Activated naive CD4-positive, alpha-beta T cell treated with anti-CD3 and anti-CD28 coated beads, Interleukin-2, amount 50 U/mL, for 72 hours (primary cell): ENCODE results near the gene CHST11. TPM values are rescaled to one million over a fixed set of nuclear protein-coding genes. Genes with fewer than 3 reads are reported as not detected.
"Not testable (repeated sequence)": the region's sequence is repeated elsewhere in the genome, so short reads cannot be mapped to it uniquely, and the experiment has no call there.

Source experiments
- ATAC-seq, 2 donors: fragments of 150-1000 bp; cut with Tn5 transposase; 2 replicates each; pipeline ENCODE4 v1.10.0; 2021; ENCODE audit warnings: mild to moderate bottlenecking in 2 of 2, moderate library complexity in 2 of 2
- DNase-seq, 2 donors: peaks; one replicate each; pipeline ENCODE4 v3.0.0; 2021 to 2022; ENCODE audit warnings: low spot score in 2 of 2
- H3K27ac Mint-ChIP-seq, 2 donors: one replicate each; pipeline ENCODE4 v1.8.0; 2022; ENCODE audit warnings: mild to moderate bottlenecking in 2 of 2, mixed read lengths in 2 of 2
- H3K36me3 Mint-ChIP-seq, 2 donors: one replicate each; pipeline ENCODE4 v1.8.0; 2022; ENCODE audit warnings: mixed read lengths in 2 of 2
- H3K9me3 Mint-ChIP-seq, 2 donors: one replicate each; pipeline ENCODE4 v1.8.0; 2022; ENCODE audit warnings: mixed read lengths in 2 of 2
- total RNA-seq, 2 donors: library from RNA; stranded (reverse); gene quantifications; one replicate each; pipeline ENCODE4 v1.2.3, GENCODE V29; 2022

Gene CHST11
- total RNA-seq, 2 donors from 2014 or later = 20.0 to 40.0 TPM

GRCh38 chr12:104515899-104516298 is 59.2 kb downstream of the CHST11 start:
- DNase-seq = no peak
- H3K9me3 Mint-ChIP-seq = no peaks in the 10 kb centered on the region
- peaks cover 0 to 18% of the 10 kb centered on the region in 2 donors for H3K36me3 Mint-ChIP-seq
- no peak for ATAC-seq
- no peak overlapping the region for H3K27ac Mint-ChIP-seq

GRCh38 chr12:104516821-104517220 is 60.1 kb downstream of the CHST11 start:
- no peak for ATAC-seq
- peaks cover 0 to 18% of the 10 kb centered on the region in 2 donors for H3K36me3 Mint-ChIP-seq
- H3K27ac Mint-ChIP-seq = peak overlapping the region in 1 of 2 donors; percentile 29
- DNase-seq = no peak
- H3K9me3 Mint-ChIP-seq = no peaks in the 10 kb centered on the region

- DNase-seq (no peak), ATAC-seq (no peak)
- H3K36me3 Mint-ChIP-seq = peaks cover 0 to 18% of the 10 kb centered on the region in 2 donors
- H3K27ac Mint-ChIP-seq = no peak overlapping the region
- H3K9me3 Mint-ChIP-seq = no peaks in the 10 kb centered on the region
These were observed 61.1 kb downstream of the CHST11 start for GRCh38 chr12:104517880-104518279.

- Mint-ChIP-seq H3K36me3 (peaks cover 0 to 8% of the 10 kb centered on the region in 2 donors), H3K27ac (no peak overlapping the region), H3K9me3 (no peaks in the 10 kb centered on the region)
- DNase-seq (no peak), ATAC-seq (peak in 1 of 2 donors; percentile 28)
These were observed 62.7 kb downstream of the CHST11 start for GRCh38 chr12:104519190-104520019.

GRCh38 chr12:104520242-104520900 is 63.6 kb downstream of the CHST11 start:
- Mint-ChIP-seq H3K36me3 (peaks cover 0 to under 1% of the 10 kb centered on the region in 2 donors), H3K27ac (no peak overlapping the region), H3K9me3 (no peaks in the 10 kb centered on the region)
- DNase-seq (no peak), ATAC-seq (no peak)

GRCh38 chr12:104521731-104522130 is 65.0 kb downstream of the CHST11 start:
- peaks cover 0 to 6% of the 10 kb centered on the region in 2 donors for H3K36me3 Mint-ChIP-seq
- no peak overlapping the region for H3K27ac Mint-ChIP-seq
- ATAC-seq = no peak
- H3K9me3 Mint-ChIP-seq = no peaks in the 10 kb centered on the region
- no peak for DNase-seq

- Mint-ChIP-seq H3K27ac (no peak overlapping the region), H3K9me3 (peaks cover 0 to 5% of the 10 kb centered on the region in 2 donors), H3K36me3 (peaks cover 0 to 17% of the 10 kb centered on the region in 2 donors)
- DNase-seq = no peak
- no peak for ATAC-seq
These were observed 66.4 kb downstream of the CHST11 start for GRCh38 chr12:104522985-104523722.

- H3K27ac Mint-ChIP-seq = no peak overlapping the region
- peaks cover 0 to 17% of the 10 kb centered on the region in 2 donors for H3K36me3 Mint-ChIP-seq
- DNase-seq (no peak), ATAC-seq (no peak)
- peaks cover 0 to 5% of the 10 kb centered on the region in 2 donors for H3K9me3 Mint-ChIP-seq
These were observed 67.5 kb downstream of the CHST11 start for GRCh38 chr12:104524034-104524832.

GRCh38 chr12:104526320-104526719 is 69.6 kb downstream of the CHST11 start:
- Mint-ChIP-seq H3K27ac (no peak overlapping the region), H3K9me3 (peaks cover 0 to 5% of the 10 kb centered on the region in 2 donors), H3K36me3 (peaks cover 0 to 17% of the 10 kb centered on the region in 2 donors)
- DNase-seq = no peak
- no peak for ATAC-seq

GRCh38 chr12:104526751-104527150 is 70.0 kb downstream of the CHST11 start:
- Mint-ChIP-seq H3K27ac (no peak overlapping the region), H3K9me3 (peaks cover 0 to 5% of the 10 kb centered on the region in 2 donors), H3K36me3 (peaks cover 0 to 19% of the 10 kb centered on the region in 2 donors)
- no peak for DNase-seq
- no peak for ATAC-seq

GRCh38 chr12:104527653-104528052 is 70.9 kb downstream of the CHST11 start:
- DNase-seq, H3K9me3 Mint-ChIP-seq, ATAC-seq: not testable (repeated sequence)
- Mint-ChIP-seq H3K36me3 (peaks cover 0 to 28% of the 10 kb centered on the region in 2 donors), H3K27ac (peak overlapping the region in 1 of 2 donors; percentile 78)

GRCh38 chr12:104529130-104529874 is 72.6 kb downstream of the CHST11 start:
- no peak overlapping the region for H3K27ac Mint-ChIP-seq
- peaks cover 0 to 10% of the 10 kb centered on the region in 2 donors for H3K9me3 Mint-ChIP-seq
- ATAC-seq = no peak
- peaks cover 2 to 37% of the 10 kb centered on the region in 2 donors for H3K36me3 Mint-ChIP-seq
- DNase-seq = no peak

- peaks cover 0 to 7% of the 10 kb centered on the region in 2 donors for H3K9me3 Mint-ChIP-seq
- DNase-seq = no peak
- H3K27ac Mint-ChIP-seq = no peak overlapping the region
- peaks cover 4 to 32% of the 10 kb centered on the region in 2 donors for H3K36me3 Mint-ChIP-seq
- ATAC-seq = no peak
These were observed 75.9 kb downstream of the CHST11 start for GRCh38 chr12:104532636-104533035.

- no peak for DNase-seq
- no peak for ATAC-seq
- Mint-ChIP-seq H3K27ac (no peak overlapping the region), H3K9me3 (peaks cover 0 to 5% of the 10 kb centered on the region in 2 donors), H3K36me3 (peaks cover 4 to 34% of the 10 kb centered on the region in 2 donors)
These were observed 76.4 kb downstream of the CHST11 start for GRCh38 chr12:104533134-104533533.

GRCh38 chr12:104534162-104534856 is 77.6 kb downstream of the CHST11 start:
- Mint-ChIP-seq H3K36me3 (peaks cover 4 to 40% of the 10 kb centered on the region in 2 donors), H3K27ac (no peak overlapping the region), H3K9me3 (peaks cover 0 to 5% of the 10 kb centered on the region in 2 donors)
- DNase-seq (no peak), ATAC-seq (no peak)
